K562 (cell line): ENCODE results near the gene ADK. TPM values are rescaled to one million over a fixed set of nuclear protein-coding genes. Genes with fewer than 3 reads are reported as not detected.
A peak's percentile ranks its signal among the peaks of the same experiment; 100 is the strongest.

Experiments used
- ATAC-seq: fragments of 200-7000 bp; cut with Tn5 transposase; 3 replicates; pipeline ENCODE4 v1.9.1; 2020; ENCODE audit warnings: moderate library complexity
- BruUV-seq: library from RNA; stranded (reverse); fragments of 400-500 nt; replicated peaks from 2 replicates; lab custom pipeline; 2021; lab: Mats Ljungman, UMichigan
- CTCF ChIA-PET: fragments of 300-600 bp; formaldehyde crosslinking; extraction: SDS; loops from one replicate; lab custom pipeline; 2021; ENCODE audit warnings: low intra/inter-chr PET ratio; lab: Yijun Ruan, JAX
- POLR2A ChIA-PET: fragments of 300-600, 350-650 bp; sonication (Branson Sonifier 250); formaldehyde crosslinking; extraction: SDS; loops from one replicate; lab custom pipeline; 2021; ENCODE audit warnings: antibody characterized with exemption, inconsistent platforms; lab: Yijun Ruan, JAX
- DNase-seq, 4 experiments: peaks; one replicate each; pipeline versions ENCODE4 v3.0.0 to v3.0.0-alpha.2; 2011 to 2018; ENCODE audit warnings: low spot score in 3 of 4, mixed read lengths in 3 of 4; ENCODE audit errors: extremely low read depth in 1 of 4
- FAIRE-seq: peaks from 2 replicates; lab custom pipeline; 2011; peaks lifted over from hg19 to GRCh38; lab: Jason Lieb, UNC
- H2AFZ ChIP-seq: 2 replicates; pipeline ENCODE4 v1.6.0; 2011; ENCODE audit warnings: low read depth, low read length, control low read depth, inconsistent platforms
- H3K27ac ChIP-seq: fragments of 200-600 bp; 3 replicates; pipeline ENCODE4 v1.8.0; 2011; ENCODE audit warnings: low read depth, mild to moderate bottlenecking, control low read depth, inconsistent platforms, low read length, moderate library complexity, mixed read lengths; ENCODE audit errors: extremely low read depth
- H3K27me3 ChIP-seq, 2 experiments: fragments of 300-600 bp in 1 of 2; 2 replicates in 1 of 2; 3 replicates in 1 of 2; pipeline versions ENCODE4 v1.6.0 to v1.8.0; 2011; ENCODE audit warnings: inconsistent platforms in 2 of 2, low read length in 2 of 2, mild to moderate bottlenecking in 1 of 2, mixed read lengths in 1 of 2, moderate library complexity in 1 of 2; ENCODE audit not compliant: control insufficient read depth in 2 of 2, insufficient read depth in 2 of 2
- H3K36me3 ChIP-seq: fragments of 300-600 bp; 3 replicates; pipeline ENCODE4 v1.8.0; 2011; ENCODE audit warnings: mild to moderate bottlenecking, low read length, inconsistent platforms; ENCODE audit not compliant: control insufficient read depth, insufficient read depth
- H3K4me1 ChIP-seq, 2 experiments: fragments of 200-600 bp in 1 of 2; replicated peaks in 1 of 2; 2 replicates in 1 of 2; 3 replicates in 1 of 2; pipeline versions ENCODE4 v1.5.1 to v1.8.0; 2011; ENCODE audit warnings: inconsistent platforms in 2 of 2, low read length in 2 of 2, mild to moderate bottlenecking in 1 of 2, mixed read lengths in 1 of 2, moderate library complexity in 1 of 2; ENCODE audit not compliant: control insufficient read depth in 2 of 2, insufficient read depth in 2 of 2
- H3K4me2 ChIP-seq: 2 replicates; pipeline ENCODE4 v1.6.1; 2011; ENCODE audit warnings: low read length, control low read depth, inconsistent platforms, mixed read lengths; ENCODE audit not compliant: insufficient read depth
- H3K4me3 ChIP-seq: fragments of 200-600 bp; sonication (generic), shearing (Covaris generic); 2 replicates; pipeline ENCODE4 v1.5.1; 2016; ENCODE audit warnings: control low read depth, inconsistent platforms
- H3K79me2 ChIP-seq: fragments of 200-600 bp; 3 replicates; pipeline ENCODE4 v1.8.0; 2011; ENCODE audit warnings: low read length, inconsistent platforms; ENCODE audit not compliant: control insufficient read depth, insufficient read depth
- H3K9ac ChIP-seq, 2 experiments: 2 replicates each; pipeline versions ENCODE4 v1.6.0 to v1.6.1; 2011; ENCODE audit warnings: low read depth in 2 of 2, low read length in 2 of 2, control low read depth in 1 of 2, inconsistent platforms in 1 of 2, mild to moderate bottlenecking in 1 of 2, mixed read lengths in 1 of 2; ENCODE audit not compliant: insufficient read depth in 1 of 2
- H3K9me1 ChIP-seq: one replicate; pipeline ENCODE4 v1.6.0; 2011; ENCODE audit warnings: inconsistent platforms, mild to moderate bottlenecking, low read length, moderate library complexity; ENCODE audit not compliant: control insufficient read depth, insufficient read depth
- H3K9me3 ChIP-seq: replicated peaks from 2 replicates; pipeline ENCODE4 v1.5.1; 2011; ENCODE audit warnings: low read depth, low read length, inconsistent platforms; ENCODE audit not compliant: control insufficient read depth, insufficient read depth
- H4K20me1 ChIP-seq: replicated peaks from 2 replicates; pipeline ENCODE4 v1.6.1; 2011; ENCODE audit warnings: low read length, inconsistent platforms, mixed read lengths; ENCODE audit not compliant: control insufficient read depth, insufficient read depth
- ZNF121 ChIP-seq: sonication (generic); formaldehyde crosslinking; conservative IDR thresholded peaks from 2 replicates; pipeline ENCODE4 v1.8.0; 2022; ENCODE audit warnings: missing genetic modification reagents
- WGBS: fragments of 100-300 bp; shearing (Covaris generic); methylation state at CpG from one replicate; pipeline ENCODE4 v1.1.6; 2016; ENCODE audit warnings: low coverage, mixed read lengths; ENCODE audit not compliant: insufficient coverage; ENCODE audit errors: missing lambda C conversion rate; 5-methylcytosine and 5-hydroxymethylcytosine counted together
- in situ Hi-C: fragments of 300-500 bp; cut with MboI; formaldehyde crosslinking; loops from 4 replicates; pipeline ENCODE4 v1.15.0; 2018; ENCODE audit warnings: inconsistent platforms, mixed read lengths
- intact Hi-C: fragments of 100-400 bp; cut with micrococcal nuclease; formaldehyde crosslinking; loops from 2 replicates; pipeline ENCODE4 v1.14.2; 2022
- polyA plus RNA-seq, 8 experiments: library from polyadenylated mRNA; depleted of rRNA in 4 of 8; stranded (reverse) in 5 of 8; unstranded in 3 of 8; fragments of >200 nt; fragmentation: Nextera tagmentation in 2 of 8; fragmentation: Illumina TruSeq in 1 of 8; extraction: Ambion mirVana in 2 of 8; extraction: Trizol in 1 of 8; gene quantifications; 2 replicates each; pipeline versions ENCODE4 v1.2.1 to v1.2.3, GENCODE V29; 2011 to 2014; ENCODE audit warnings: inconsistent platforms in 1 of 8, missing spikeins in 1 of 8
- total RNA-seq, 7 experiments: library from RNA; depleted of rRNA in 6 of 7; stranded (reverse); fragments of >200 nt in 6 of 7; fragmentation: Illumina TruSeq in 2 of 7; extraction: Trizol in 2 of 7; gene quantifications; 2 replicates each; pipeline versions ENCODE4 v1.2.1 to v1.2.3, GENCODE V29; 2011 to 2021; ENCODE audit warnings: low replicate concordance in 1 of 7
- TF ChIP-seq, protein P1 (sequence below), 2 experiments: fragments of 450-650 bp; formaldehyde crosslinking in 1 of 2; IDR thresholded peaks; 2 replicates each; pipeline versions ENCODE4 v1.4.0 to v1.6.1; 2014 to 2020; ENCODE audit warnings: mild to moderate bottlenecking in 2 of 2, borderline replicate concordance in 1 of 2, low read depth in 1 of 2

ADK gene
- total and polyA plus RNA-seq, 9 of the 15 experiments (the other 6 are each of a cell fraction or from before 2014, with no cell fraction given) = 54.2 to 97.8 (median 73.6) TPM

DNA sequence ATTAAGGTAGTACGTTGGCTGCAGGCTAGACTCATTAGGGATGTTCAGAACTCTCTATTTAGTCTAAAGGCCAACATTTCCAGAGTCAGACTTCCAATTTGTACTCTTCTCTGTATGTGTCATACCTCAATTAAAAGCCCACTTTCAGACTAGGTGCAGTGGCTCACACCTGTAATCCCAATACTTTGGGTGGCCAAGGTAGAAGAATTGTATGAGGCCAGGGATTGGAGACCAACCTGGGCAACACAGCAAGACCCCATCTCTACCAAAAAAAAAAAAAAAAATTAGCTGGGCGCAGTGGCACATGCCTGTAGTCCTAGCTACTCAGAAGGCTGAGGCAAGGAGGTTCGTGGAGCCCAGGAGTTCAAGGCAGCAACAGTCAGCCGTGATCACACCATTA is 484.6 kb downstream of the ADK start:
- no peaks in the 10 kb centered on the region for H3K79me2 ChIP-seq
- ChIA-PET POLR2A (interaction anchor here (0.7 kb wide), 1 partner anchor 104 kb away, joined by 4 read pairs; no protein-coding TSS in a partner anchor), CTCF (no interaction called here)
- no peaks in the 10 kb centered on the region for H4K20me1 ChIP-seq
- no peak overlapping the region for H2AFZ ChIP-seq
- no peak for DNase-seq
- peaks cover 3% of the 10 kb centered on the region; the same call in 1 of the 3 replicates for H3K36me3 ChIP-seq
- H3K9ac ChIP-seq = no peak overlapping the region
- H3K9me3 ChIP-seq = no peaks in the 10 kb centered on the region
- no peak overlapping the region for H3K27ac ChIP-seq
- in situ Hi-C loops = no loop called here
- no peak for FAIRE-seq
- TF ChIP-seq, protein P1, sequence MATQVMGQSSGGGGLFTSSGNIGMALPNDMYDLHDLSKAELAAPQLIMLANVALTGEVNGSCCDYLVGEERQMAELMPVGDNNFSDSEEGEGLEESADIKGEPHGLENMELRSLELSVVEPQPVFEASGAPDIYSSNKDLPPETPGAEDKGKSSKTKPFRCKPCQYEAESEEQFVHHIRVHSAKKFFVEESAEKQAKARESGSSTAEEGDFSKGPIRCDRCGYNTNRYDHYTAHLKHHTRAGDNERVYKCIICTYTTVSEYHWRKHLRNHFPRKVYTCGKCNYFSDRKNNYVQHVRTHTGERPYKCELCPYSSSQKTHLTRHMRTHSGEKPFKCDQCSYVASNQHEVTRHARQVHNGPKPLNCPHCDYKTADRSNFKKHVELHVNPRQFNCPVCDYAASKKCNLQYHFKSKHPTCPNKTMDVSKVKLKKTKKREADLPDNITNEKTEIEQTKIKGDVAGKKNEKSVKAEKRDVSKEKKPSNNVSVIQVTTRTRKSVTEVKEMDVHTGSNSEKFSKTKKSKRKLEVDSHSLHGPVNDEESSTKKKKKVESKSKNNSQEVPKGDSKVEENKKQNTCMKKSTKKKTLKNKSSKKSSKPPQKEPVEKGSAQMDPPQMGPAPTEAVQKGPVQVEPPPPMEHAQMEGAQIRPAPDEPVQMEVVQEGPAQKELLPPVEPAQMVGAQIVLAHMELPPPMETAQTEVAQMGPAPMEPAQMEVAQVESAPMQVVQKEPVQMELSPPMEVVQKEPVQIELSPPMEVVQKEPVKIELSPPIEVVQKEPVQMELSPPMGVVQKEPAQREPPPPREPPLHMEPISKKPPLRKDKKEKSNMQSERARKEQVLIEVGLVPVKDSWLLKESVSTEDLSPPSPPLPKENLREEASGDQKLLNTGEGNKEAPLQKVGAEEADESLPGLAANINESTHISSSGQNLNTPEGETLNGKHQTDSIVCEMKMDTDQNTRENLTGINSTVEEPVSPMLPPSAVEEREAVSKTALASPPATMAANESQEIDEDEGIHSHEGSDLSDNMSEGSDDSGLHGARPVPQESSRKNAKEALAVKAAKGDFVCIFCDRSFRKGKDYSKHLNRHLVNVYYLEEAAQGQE (IDR thresholded peaks at IDR 0.05; ENCODE audit: borderline replicate concordance) = no peak
- TF ChIP-seq, protein P1 (CRISPR knock-in tag; IDR thresholded peaks at IDR 0.05; ENCODE audit: low read depth) = no peak
- TF ChIP-seq ZNF121 (CRISPR knock-in tag) = peak; percentile 55
- intact Hi-C loops = no loop called here
- H3K4me3 ChIP-seq = no peak overlapping the region
- H3K27me3 ChIP-seq = no peaks in the 10 kb centered on the region
- no peaks in the 10 kb centered on the region for H3K4me1 ChIP-seq
- no peak overlapping the region for H3K4me2 ChIP-seq
- 87% methylated on average over 4 of the region's 4 CpGs for WGBS
- no peaks in the 10 kb centered on the region for H3K9me1 ChIP-seq
- BruUV-seq = no TSS peak
- ATAC-seq = no peak
